HEK293 (cell line): ENCODE data around the gene TANC1.

Experiments used
- CTCF ChIA-PET: fragments of 350-600 bp; formaldehyde crosslinking; extraction: SDS; loops from one replicate; lab custom pipeline; 2021; ENCODE audit warnings: antibody characterized with exemption; lab: Yijun Ruan, JAX
- POLR2A ChIA-PET: fragments of 300-600 bp; formaldehyde crosslinking; extraction: SDS; loops from one replicate; lab custom pipeline; 2020; ENCODE audit warnings: antibody characterized with exemption, inconsistent platforms; lab: Yijun Ruan, JAX
- H3K27ac ChIP-seq: fragments of 200-500 bp; sonication (Bioruptor generic); 2 replicates; pipeline ENCODE4 v1.5.1; 2014; ENCODE audit warnings: low read depth, low read length, control low read depth, inconsistent platforms; ENCODE audit errors: extremely low read depth
- H3K36me3 ChIP-seq, 2 experiments: fragments of 200-500 bp in 1 of 2; sonication (Bioruptor generic) in 1 of 2; 1 replicate in 1 of 2; 2 replicates in 1 of 2; pipeline ENCODE4 v1.5.1; 2014 to 2017; ENCODE audit warnings: inconsistent platforms in 2 of 2, low read length in 2 of 2; ENCODE audit not compliant: control insufficient read depth in 2 of 2, insufficient read depth in 1 of 2
- H3K4me1 ChIP-seq: fragments of 200-500 bp; sonication (Bioruptor generic); 2 replicates; pipeline ENCODE4 v1.5.1; 2014; ENCODE audit warnings: mild to moderate bottlenecking, low read length, inconsistent platforms; ENCODE audit not compliant: control insufficient read depth, insufficient read depth
- H3K4me3 ChIP-seq: 2 replicates; pipeline ENCODE4 v1.5.1; 2011; ENCODE audit warnings: low read depth, mild to moderate bottlenecking, control low read depth, low read length, moderate library complexity
- H3K9me3 ChIP-seq: fragments of 200-500 bp; sonication (Bioruptor generic); 2 replicates; pipeline ENCODE4 v1.5.1; 2014; ENCODE audit warnings: low read depth, low read length, inconsistent platforms; ENCODE audit not compliant: control insufficient read depth, insufficient read depth
- ATF2 ChIP-seq: fragments of 450-650 bp; formaldehyde crosslinking; IDR thresholded peaks from 2 replicates; pipeline ENCODE4 v1.5.1; 2016; ENCODE audit warnings: missing biosample characterization, missing genetic modification characterization, low read depth
- EGR2 ChIP-seq: fragments of 450-650 bp; formaldehyde crosslinking; IDR thresholded peaks from 2 replicates; pipeline ENCODE4 v1.5.1; 2016; ENCODE audit warnings: low read depth, missing biosample characterization, missing genetic modification characterization
- TCF7L2 ChIP-seq: IDR thresholded peaks from 2 replicates; pipeline ENCODE4 v1.6.1; 2011; ENCODE audit warnings: low read depth, mild to moderate bottlenecking, inconsistent platforms, low read length, moderate library complexity, borderline replicate concordance
- ZNF18 ChIP-seq: fragments of 450-650 bp; formaldehyde crosslinking; IDR thresholded peaks from 2 replicates; pipeline ENCODE4 v1.5.1; 2016; ENCODE audit warnings: missing biosample characterization, missing genetic modification characterization
- ZNF211 ChIP-seq: fragments of 450-650 bp; formaldehyde crosslinking; IDR thresholded peaks from 2 replicates; pipeline ENCODE4 v1.5.1; 2016; ENCODE audit warnings: low read depth, missing biosample characterization, missing genetic modification characterization
- ZNF223 ChIP-seq: fragments of 450-650 bp; formaldehyde crosslinking; IDR thresholded peaks from 2 replicates; pipeline ENCODE4 v1.5.1; 2016; ENCODE audit warnings: missing biosample characterization, missing genetic modification characterization
- ZNF248 ChIP-seq: fragments of 450-650 bp; formaldehyde crosslinking; IDR thresholded peaks from 2 replicates; pipeline ENCODE4 v1.5.1; 2017; ENCODE audit warnings: missing biosample characterization, missing genetic modification characterization
- ZNF311 ChIP-seq: fragments of 450-650 bp; formaldehyde crosslinking; IDR thresholded peaks from 2 replicates; pipeline ENCODE4 v1.5.1; 2017; ENCODE audit warnings: missing biosample characterization, missing genetic modification characterization, borderline replicate concordance
- ZNF513 ChIP-seq: fragments of 450-650 bp; IDR thresholded peaks from 2 replicates; pipeline ENCODE4 v1.5.1; 2018; ENCODE audit warnings: missing biosample characterization, missing genetic modification characterization
- ZNF521 ChIP-seq: fragments of 450-650 bp; formaldehyde crosslinking; IDR thresholded peaks from 2 replicates; pipeline ENCODE4 v1.5.1; 2017; ENCODE audit warnings: missing biosample characterization, mild to moderate bottlenecking, missing genetic modification characterization
- ZNF664 ChIP-seq: fragments of 450-650 bp; formaldehyde crosslinking; IDR thresholded peaks from 2 replicates; pipeline ENCODE4 v1.5.1; 2016; ENCODE audit warnings: missing biosample characterization, missing genetic modification characterization
- ZNF747 ChIP-seq: fragments of 450-650 bp; formaldehyde crosslinking; IDR thresholded peaks from 2 replicates; pipeline ENCODE4 v1.5.1; 2016; ENCODE audit warnings: missing biosample characterization, missing genetic modification characterization
- ZNF76 ChIP-seq: fragments of 450-650 bp; formaldehyde crosslinking; IDR thresholded peaks from 2 replicates; pipeline ENCODE4; 2016; ENCODE audit warnings: low read depth, missing biosample characterization, missing genetic modification characterization, borderline replicate concordance
- ZNF785 ChIP-seq: fragments of 450-650 bp; formaldehyde crosslinking; IDR thresholded peaks from 2 replicates; pipeline ENCODE4 v1.5.1; 2016; ENCODE audit warnings: missing biosample characterization, missing genetic modification characterization
- ZSCAN23 ChIP-seq: fragments of 450-650 bp; formaldehyde crosslinking; IDR thresholded peaks from 2 replicates; pipeline ENCODE4 v1.5.1; 2016; ENCODE audit warnings: missing biosample characterization, missing genetic modification characterization
- TF ChIP-seq, protein P1 (sequence below): sonication (generic); formaldehyde crosslinking; IDR thresholded peaks from 2 replicates; pipeline ENCODE4 v1.8.1; 2022; ENCODE audit warnings: mild to moderate bottlenecking, moderate library complexity, missing genetic modification reagents
- TF ChIP-seq, protein P2 (sequence below): fragments of 450-650 bp; formaldehyde crosslinking; IDR thresholded peaks from 2 replicates; pipeline ENCODE4 v1.5.1; 2016; ENCODE audit warnings: missing biosample characterization, missing genetic modification characterization, borderline replicate concordance
- TF ChIP-seq, protein P3 (sequence below): fragments of 450-650 bp; formaldehyde crosslinking; IDR thresholded peaks from 2 replicates; pipeline ENCODE4 v1.5.1; 2016; ENCODE audit warnings: missing biosample characterization, missing genetic modification characterization

The TANC1 gene

DNA sequence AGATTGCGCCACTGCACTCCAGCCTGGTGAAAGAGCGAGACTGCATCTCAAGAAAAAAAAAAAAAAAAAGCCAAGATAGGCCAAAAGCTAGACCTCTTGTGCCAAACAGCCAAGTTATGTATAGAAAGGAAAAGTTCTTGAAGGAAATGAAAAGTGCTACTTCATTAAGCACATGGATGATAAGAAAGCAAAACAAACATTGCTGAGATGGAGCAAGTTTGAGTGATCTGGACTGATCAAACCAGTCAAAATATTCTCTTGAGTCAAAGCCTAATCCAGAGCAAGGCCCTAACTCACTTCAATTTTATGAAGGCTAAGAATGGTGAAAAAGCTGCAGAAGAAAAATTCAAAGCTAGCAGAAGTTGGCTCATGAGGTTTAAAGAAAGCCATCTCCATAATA lies 28.1 kb upstream of the TANC1 start:
- ChIA-PET POLR2A (interaction anchor here (0.7 kb wide), 1 partner anchor 46 kb away, joined by 9 read pairs; no protein-coding TSS in a partner anchor), CTCF (interaction anchor here (0.6 kb wide), 1 partner anchor 32 kb away, joined by 4 read pairs; no protein-coding TSS in a partner anchor)

More for the DNA sequence above, 28.1 kb upstream of the TANC1 start:
- TF ChIP-seq ZNF513 (no peak), ZNF223 (tag by site-specific recombination) (no peak), ZNF18 (tag by site-specific recombination) (no peak), ZNF785 (tag by site-specific recombination) (no peak), ZNF747 (no peak), ATF2 (tag by site-specific recombination) (no peak), ZNF211 (tag by site-specific recombination) (no peak), EGR2 (no peak), ZNF248 (tag by site-specific recombination) (no peak), ZNF76 (tag by site-specific recombination) (no peak), ZNF311 (tag by site-specific recombination) (no peak), ZNF521 (tag by site-specific recombination) (no peak), ZNF664 (tag by site-specific recombination) (no peak), ZSCAN23 (no peak), TCF7L2 (no peak)
- TF ChIP-seq, protein P1, sequence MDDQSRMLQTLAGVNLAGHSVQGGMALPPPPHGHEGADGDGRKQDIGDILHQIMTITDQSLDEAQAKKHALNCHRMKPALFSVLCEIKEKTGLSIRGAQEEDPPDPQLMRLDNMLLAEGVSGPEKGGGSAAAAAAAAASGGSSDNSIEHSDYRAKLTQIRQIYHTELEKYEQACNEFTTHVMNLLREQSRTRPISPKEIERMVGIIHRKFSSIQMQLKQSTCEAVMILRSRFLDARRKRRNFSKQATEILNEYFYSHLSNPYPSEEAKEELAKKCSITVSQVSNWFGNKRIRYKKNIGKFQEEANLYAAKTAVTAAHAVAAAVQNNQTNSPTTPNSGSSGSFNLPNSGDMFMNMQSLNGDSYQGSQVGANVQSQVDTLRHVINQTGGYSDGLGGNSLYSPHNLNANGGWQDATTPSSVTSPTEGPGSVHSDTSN (CRISPR knock-in tag), result no peak
- TF ChIP-seq, protein P2, sequence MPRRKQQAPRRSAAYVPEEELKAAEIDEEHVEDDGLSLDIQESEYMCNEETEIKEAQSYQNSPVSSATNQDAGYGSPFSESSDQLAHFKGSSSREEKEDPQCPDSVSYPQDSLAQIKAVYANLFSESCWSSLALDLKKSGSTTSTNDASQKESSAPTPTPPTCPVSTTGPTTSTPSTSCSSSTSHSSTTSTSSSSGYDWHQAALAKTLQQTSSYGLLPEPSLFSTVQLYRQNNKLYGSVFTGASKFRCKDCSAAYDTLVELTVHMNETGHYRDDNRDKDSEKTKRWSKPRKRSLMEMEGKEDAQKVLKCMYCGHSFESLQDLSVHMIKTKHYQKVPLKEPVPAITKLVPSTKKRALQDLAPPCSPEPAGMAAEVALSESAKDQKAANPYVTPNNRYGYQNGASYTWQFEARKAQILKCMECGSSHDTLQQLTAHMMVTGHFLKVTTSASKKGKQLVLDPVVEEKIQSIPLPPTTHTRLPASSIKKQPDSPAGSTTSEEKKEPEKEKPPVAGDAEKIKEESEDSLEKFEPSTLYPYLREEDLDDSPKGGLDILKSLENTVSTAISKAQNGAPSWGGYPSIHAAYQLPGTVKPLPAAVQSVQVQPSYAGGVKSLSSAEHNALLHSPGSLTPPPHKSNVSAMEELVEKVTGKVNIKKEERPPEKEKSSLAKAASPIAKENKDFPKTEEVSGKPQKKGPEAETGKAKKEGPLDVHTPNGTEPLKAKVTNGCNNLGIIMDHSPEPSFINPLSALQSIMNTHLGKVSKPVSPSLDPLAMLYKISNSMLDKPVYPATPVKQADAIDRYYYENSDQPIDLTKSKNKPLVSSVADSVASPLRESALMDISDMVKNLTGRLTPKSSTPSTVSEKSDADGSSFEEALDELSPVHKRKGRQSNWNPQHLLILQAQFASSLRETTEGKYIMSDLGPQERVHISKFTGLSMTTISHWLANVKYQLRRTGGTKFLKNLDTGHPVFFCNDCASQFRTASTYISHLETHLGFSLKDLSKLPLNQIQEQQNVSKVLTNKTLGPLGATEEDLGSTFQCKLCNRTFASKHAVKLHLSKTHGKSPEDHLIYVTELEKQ (tag by site-specific recombination), result no peak
- TF ChIP-seq, protein P3, sequence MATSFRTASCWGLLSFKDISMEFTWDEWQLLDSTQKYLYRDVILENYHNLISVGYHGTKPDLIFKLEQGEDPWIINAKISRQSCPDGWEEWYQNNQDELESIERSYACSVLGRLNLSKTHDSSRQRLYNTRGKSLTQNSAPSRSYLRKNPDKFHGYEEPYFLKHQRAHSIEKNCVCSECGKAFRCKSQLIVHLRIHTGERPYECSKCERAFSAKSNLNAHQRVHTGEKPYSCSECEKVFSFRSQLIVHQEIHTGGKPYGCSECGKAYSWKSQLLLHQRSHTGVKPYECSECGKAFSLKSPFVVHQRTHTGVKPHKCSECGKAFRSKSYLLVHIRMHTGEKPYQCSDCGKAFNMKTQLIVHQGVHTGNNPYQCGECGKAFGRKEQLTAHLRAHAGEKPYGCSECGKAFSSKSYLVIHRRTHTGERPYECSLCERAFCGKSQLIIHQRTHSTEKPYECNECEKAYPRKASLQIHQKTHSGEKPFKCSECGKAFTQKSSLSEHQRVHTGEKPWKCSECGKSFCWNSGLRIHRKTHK (tag by site-specific recombination), result no peak
- TF ChIP-seq, all 188 proteins: peak for 0
- Histone ChIP-seq H3K36me3 (no peaks in the 10 kb centered on the region), H3K27ac (no peak overlapping the region), H3K4me1 (no peaks in the 10 kb centered on the region), H3K4me3 (no peak overlapping the region), H3K9me3 (no peaks in the 10 kb centered on the region)
